Adrenal gland (tissue), 12 donors: Measurements from ENCODE around the gene ANKS1B. TPM values are rescaled to one million over a fixed set of nuclear protein-coding genes. Genes with fewer than 3 reads are reported as not detected.

Source experiments
- DNase-seq, 7 donors: peaks; one replicate each; pipeline ENCODE4 v3.0.0-alpha.2; 2019 to 2020
- H3K27ac ChIP-seq, 5 donors: fragments of 200-600 bp; sonication (generic) in 4 of 5; 1 replicate in 3 of 5; 2 replicates in 2 of 5; pipeline versions ENCODE4 v1.5.1 to v1.8.0; 2016 to 2020; ENCODE audit warnings: mild to moderate bottlenecking in 1 of 5
- H3K27me3 ChIP-seq: fragments of 200-600 bp; 2 replicates; pipeline ENCODE4 v1.8.0; 2021
- H3K36me3 ChIP-seq, 2 donors: fragments of 200-600 bp; replicated peaks in 1 of 2; 1 replicate in 1 of 2; 2 replicates in 1 of 2; pipeline versions ENCODE4 v1.5.1 to v1.8.0; 2018 to 2022
- H3K4me1 ChIP-seq, 2 donors: fragments of 200-600 bp; replicated peaks in 1 of 2; 1 replicate in 1 of 2; 2 replicates in 1 of 2; pipeline versions ENCODE4 v1.5.1 to v1.8.0; 2018 to 2021
- H3K4me3 ChIP-seq, 4 donors: fragments of 200-600 bp; sonication (generic) in 3 of 4; one replicate each; pipeline ENCODE4 v1.5.1; 2016 to 2018
- H3K9me3 ChIP-seq, 3 donors: fragments of 200-600 bp; sonication (generic) in 1 of 3; replicated peaks in 1 of 3; 1 replicate in 2 of 3; 2 replicates in 1 of 3; pipeline versions ENCODE4 v1.5.1 to v1.8.0; 2016 to 2021
- CTCF ChIP-seq, 6 experiments: fragments of 450-650 bp in 4 of 6; fragments of 200-600 bp in 2 of 6; sonication (generic) in 1 of 6; IDR thresholded peaks; 1 replicate in 5 of 6; 2 replicates in 1 of 6; pipeline versions ENCODE4 v1.5.1 to v1.8.0; 2016 to 2021; ENCODE audit warnings: antibody characterized with exemption in 6 of 6, mild to moderate bottlenecking in 2 of 6, moderate library complexity in 1 of 6
- POLR2A ChIP-seq, 2 donors: fragments of 450-650 bp; IDR thresholded peaks; one replicate each; pipeline ENCODE4 v1.6.1; 2017; ENCODE audit warnings: antibody characterized with exemption in 2 of 2, mild to moderate bottlenecking in 2 of 2, moderate library complexity in 1 of 2
- WGBS, 4 donors: extraction: QIAGEN DNeasy Blood & Tissue Kit in 2 of 4; methylation state at CpG; one replicate each; pipeline versions ENCODE4 v1.1.5 to v1.1.7; 2013 to 2017; 5-methylcytosine and 5-hydroxymethylcytosine counted together
- intact Hi-C, 2 donors: fragments of 100-400 bp; cut with DNase I; formaldehyde crosslinking; loops; one replicate each; pipeline versions ENCODE4 v1.14.1 to v1.15.0; 2022 to 2023
- polyA plus RNA-seq, 3 donors: library from polyadenylated mRNA; stranded (reverse); fragments of 200-250 nt in 2 of 3; fragments of 350-450 nt in 1 of 3; fragmentation: Illumina TruSeq in 1 of 3; extraction: RNeasy Lipid Tissue Mini Kit (QIAGEN cat#74804) in 1 of 3; gene quantifications; one replicate each; pipeline ENCODE4 v1.2.3, GENCODE V29; 2013 to 2014
- total RNA-seq, 9 donors: library from RNA; depleted of rRNA in 4 of 9; stranded (reverse); fragments of >200 nt in 4 of 9; fragments of 120-200 nt in 1 of 9; fragmentation: NEBNext Ultra II Directional in 1 of 9; extraction: Animal tissue kit (Norgen Biotek cat#: 25700) in 1 of 9; gene quantifications; one replicate each; pipeline versions ENCODE4 v1.1.0 to v1.2.4, GENCODE V29; 2013 to 2023
- donor health status: healthy with polysubstance abuse.
- donor health status: Bipolar disorder and iron deficiency.
- donor health status: DM: yes; HTN: yes; CAD: no.
- donor health status: DM: no; HTN: no; CAD: no.
- donor health status: DM: no; HTN: no; CAD: no.
- donor health status: DM: yes; HTN: yes; CAD: no.

ANKS1B gene
- total and polyA plus RNA-seq, 12 donors: 1.3 to 28.1 (median 8.0) TPM

- H3K36me3 ChIP-seq: no peaks in the 10 kb centered on the region
- no peak overlapping the region for H3K4me3 ChIP-seq
- DNase-seq: no peak
- intact Hi-C loops: no loop called here
- 61 to 86% (median 70%) methylated on average over 4 of the region's 4 CpGs for WGBS, 4 donors
- H3K4me1 ChIP-seq: no peaks in the 10 kb centered on the region
- no peaks in the 10 kb centered on the region for H3K27me3 ChIP-seq
- no peak overlapping the region for H3K27ac ChIP-seq
- no peak for TF ChIP-seq CTCF (IDR thresholded peaks at IDR 0.05)
- TF ChIP-seq POLR2A (IDR thresholded peaks at IDR 0.05): no peak
- H3K9me3 ChIP-seq: no peaks in the 10 kb centered on the region
Observed at GRCh38 chr12:98856897-98857540, 1127.7 kb downstream of the ANKS1B start.

- H3K27me3 ChIP-seq: no peaks in the 10 kb centered on the region
Observed at GRCh38 chr12:98852181-98852580, 1132.6 kb downstream of the ANKS1B start.

GRCh38 chr12:98847242-98847641, 1137.5 kb downstream of the ANKS1B start:
- Histone ChIP-seq H3K36me3 (no peaks in the 10 kb centered on the region), H3K27ac (no peak overlapping the region), H3K4me1 (no peaks in the 10 kb centered on the region), H3K27me3 (no peaks in the 10 kb centered on the region), H3K9me3 (no peaks in the 10 kb centered on the region), H3K4me3 (no peak overlapping the region)
- 78 to 94% (median 92%) methylated on average over 2 of the region's 2 CpGs for WGBS, 4 donors
- DNase-seq: no peak
- TF ChIP-seq POLR2A (IDR thresholded peaks at IDR 0.05) (no peak), CTCF (IDR thresholded peaks at IDR 0.05) (no peak)
- intact Hi-C loops: no loop called here

More at GRCh38 chr12:98852181-98852580, 1132.6 kb downstream of the ANKS1B start:
- no peaks in the 10 kb centered on the region for H3K4me1 ChIP-seq
- H3K36me3 ChIP-seq: no peaks in the 10 kb centered on the region
- H3K4me3 ChIP-seq: no peak overlapping the region
- intact Hi-C loops: no loop called here
- no peak for DNase-seq
- WGBS, 4 donors: 92 to 97% (median 95%) methylated on average over 2 of the region's 2 CpGs
- no peaks in the 10 kb centered on the region for H3K9me3 ChIP-seq
- no peak overlapping the region for H3K27ac ChIP-seq
- TF ChIP-seq POLR2A (IDR thresholded peaks at IDR 0.05) (no peak), CTCF (IDR thresholded peaks at IDR 0.05) (no peak)

GRCh38 chr12:98845957-98846356, 1138.8 kb downstream of the ANKS1B start:
- DNase-seq: no peak
- H3K27ac ChIP-seq: no peak overlapping the region
- H3K9me3 ChIP-seq: no peaks in the 10 kb centered on the region
- H3K4me1 ChIP-seq: no peaks in the 10 kb centered on the region
- intact Hi-C loops: no loop called here
- H3K27me3 ChIP-seq: no peaks in the 10 kb centered on the region
- TF ChIP-seq CTCF (IDR thresholded peaks at IDR 0.05) (no peak), POLR2A (IDR thresholded peaks at IDR 0.05) (no peak)
- no peaks in the 10 kb centered on the region for H3K36me3 ChIP-seq
- no peak overlapping the region for H3K4me3 ChIP-seq
